BE2C (cell line): ENCODE measurements around the gene LHX5.
A peak's percentile ranks its signal among the peaks of the same experiment; 100 is the strongest.

Source experiments
- DNase-seq: peaks from one replicate; pipeline ENCODE4 v3.0.0-alpha.2; 2020
- H3K27me3 ChIP-seq: fragments of 250-450 bp; sonication (Bioruptor Pico); 2 replicates; pipeline ENCODE4 v1.5.1; 2020; ENCODE audit warnings: mild to moderate bottlenecking
- H3K36me3 ChIP-seq: fragments of 250-450 bp; sonication (Bioruptor Pico); 2 replicates; pipeline ENCODE4 v1.5.1; 2020; ENCODE audit warnings: mild to moderate bottlenecking
- H3K4me1 ChIP-seq: fragments of 250-450 bp; sonication (Bioruptor Pico); 2 replicates; pipeline ENCODE4 v1.5.1; 2020
- H3K4me3 ChIP-seq: 2 replicates; pipeline ENCODE4 v1.5.1; 2011; ENCODE audit warnings: low read depth, low read length
- H3K9me3 ChIP-seq: fragments of 250-450 bp; sonication (Bioruptor Pico); 2 replicates; pipeline ENCODE4 v1.5.1; 2020
- TF ChIP-seq, protein P1 (sequence below): IDR thresholded peaks from 2 replicates; pipeline ENCODE4 v1.5.1; 2012; ENCODE audit warnings: mild to moderate bottlenecking, low read depth, low read length

LHX5 gene

DNA sequence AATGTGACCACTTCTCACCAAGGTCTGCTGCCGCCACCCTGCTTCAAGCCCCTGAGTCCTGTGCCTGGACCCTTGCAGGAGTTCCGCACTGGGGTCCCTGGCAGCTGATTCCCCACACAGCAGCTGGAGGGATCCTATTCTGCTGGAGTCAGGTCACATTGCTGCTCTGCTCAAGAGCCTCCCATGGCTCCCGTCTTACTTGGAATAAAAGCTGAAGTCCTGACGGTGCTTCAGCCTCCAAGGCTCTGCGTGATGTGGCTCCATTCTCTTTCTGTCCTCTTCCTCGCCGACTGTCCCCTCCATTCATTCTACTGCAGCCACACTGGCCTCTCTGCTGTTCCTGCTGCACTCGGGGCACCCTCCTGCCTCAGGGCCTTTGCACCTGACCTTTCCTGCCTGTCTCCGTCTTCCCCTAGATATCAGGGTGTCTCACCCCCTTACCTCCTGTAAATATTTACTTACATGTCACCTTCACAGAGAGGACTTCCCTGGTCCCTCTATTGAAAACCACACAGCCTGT is 57.1 kb downstream of the LHX5 start:
- DNase-seq = no peak
- Histone ChIP-seq H3K27me3 (no peaks in the 10 kb centered on the region), H3K4me3 (no peak overlapping the region), H3K4me1 (no peaks in the 10 kb centered on the region), H3K9me3 (no peaks in the 10 kb centered on the region), H3K36me3 (no peaks in the 10 kb centered on the region)
- TF ChIP-seq, protein P1, sequence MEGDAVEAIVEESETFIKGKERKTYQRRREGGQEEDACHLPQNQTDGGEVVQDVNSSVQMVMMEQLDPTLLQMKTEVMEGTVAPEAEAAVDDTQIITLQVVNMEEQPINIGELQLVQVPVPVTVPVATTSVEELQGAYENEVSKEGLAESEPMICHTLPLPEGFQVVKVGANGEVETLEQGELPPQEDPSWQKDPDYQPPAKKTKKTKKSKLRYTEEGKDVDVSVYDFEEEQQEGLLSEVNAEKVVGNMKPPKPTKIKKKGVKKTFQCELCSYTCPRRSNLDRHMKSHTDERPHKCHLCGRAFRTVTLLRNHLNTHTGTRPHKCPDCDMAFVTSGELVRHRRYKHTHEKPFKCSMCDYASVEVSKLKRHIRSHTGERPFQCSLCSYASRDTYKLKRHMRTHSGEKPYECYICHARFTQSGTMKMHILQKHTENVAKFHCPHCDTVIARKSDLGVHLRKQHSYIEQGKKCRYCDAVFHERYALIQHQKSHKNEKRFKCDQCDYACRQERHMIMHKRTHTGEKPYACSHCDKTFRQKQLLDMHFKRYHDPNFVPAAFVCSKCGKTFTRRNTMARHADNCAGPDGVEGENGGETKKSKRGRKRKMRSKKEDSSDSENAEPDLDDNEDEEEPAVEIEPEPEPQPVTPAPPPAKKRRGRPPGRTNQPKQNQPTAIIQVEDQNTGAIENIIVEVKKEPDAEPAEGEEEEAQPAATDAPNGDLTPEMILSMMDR = no peak

DNA sequence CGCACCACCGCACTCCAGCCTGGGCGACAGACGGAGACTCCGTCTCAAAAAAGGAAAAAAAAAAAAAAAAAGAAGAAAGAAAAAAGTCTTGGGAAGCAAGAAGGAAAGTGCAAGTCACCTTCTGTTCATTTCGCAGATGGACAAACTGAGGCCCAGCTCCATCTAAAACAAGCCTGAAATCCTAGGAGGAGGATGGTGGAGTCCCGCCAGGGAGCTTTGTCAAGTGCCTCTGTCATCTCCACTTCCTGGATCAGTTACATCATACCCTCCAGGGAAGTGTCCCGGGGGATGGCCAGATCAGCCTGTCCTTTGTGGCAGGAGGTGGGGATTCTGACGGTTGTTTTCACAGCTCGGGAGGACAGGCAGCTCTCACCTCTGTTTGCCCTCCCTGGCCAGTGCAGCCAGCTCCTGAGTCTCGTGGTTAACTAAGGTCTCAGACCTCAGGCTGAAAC is 58.2 kb downstream of the LHX5 start:
- Histone ChIP-seq H3K36me3 (no peaks in the 10 kb centered on the region), H3K9me3 (no peaks in the 10 kb centered on the region), H3K4me3 (no peak overlapping the region), H3K4me1 (no peaks in the 10 kb centered on the region), H3K27me3 (no peaks in the 10 kb centered on the region)
- TF ChIP-seq, protein P1 = no peak
- DNase-seq = peak; percentile 24
